CD4-positive, alpha-beta T cell treated with Interleukin-12 subunit alpha and Interleukin-12 subunit beta, for 1 hour (primary cell): ENCODE data around the gene CNTN1.
"Not testable (repeated sequence)": the region's sequence is repeated elsewhere in the genome, so short reads cannot be mapped to it uniquely, and the experiment has no call there.

ENCODE experiments used
- DNase-seq: peaks from one replicate; pipeline ENCODE4 v3.0.0-alpha.2; 2020

The CNTN1 gene

GRCh38 chr12:40711121-40711520 is 18.9 kb downstream of the CNTN1 start:
- DNase-seq, result no peak

- no peak for DNase-seq
These were observed 22.4 kb downstream of the CNTN1 start for GRCh38 chr12:40714636-40715035.

- no peak for DNase-seq
These were observed 23.8 kb downstream of the CNTN1 start for GRCh38 chr12:40716037-40716436.

GRCh38 chr12:40717576-40717975 is 25.3 kb downstream of the CNTN1 start:
- DNase-seq, result no peak

GRCh38 chr12:40718878-40719372 is 26.7 kb downstream of the CNTN1 start:
- DNase-seq, result no peak

- no peak for DNase-seq
These were observed 30.8 kb downstream of the CNTN1 start for GRCh38 chr12:40723001-40723400.

GRCh38 chr12:40726366-40726765 is 34.1 kb downstream of the CNTN1 start:
- no peak for DNase-seq

GRCh38 chr12:40727774-40728483 is 35.7 kb downstream of the CNTN1 start:
- no peak for DNase-seq

GRCh38 chr12:40730281-40730680 is 38.0 kb downstream of the CNTN1 start:
- DNase-seq, result no peak

- no peak for DNase-seq
These were observed 41.6 kb downstream of the CNTN1 start for GRCh38 chr12:40733871-40734270.

- DNase-seq, result no peak
These were observed 42.0 kb downstream of the CNTN1 start for GRCh38 chr12:40734276-40734675.

- no peak for DNase-seq
These were observed 43.5 kb downstream of the CNTN1 start for GRCh38 chr12:40735551-40736230.

- DNase-seq, result not testable (repeated sequence)
These were observed 45.2 kb downstream of the CNTN1 start for GRCh38 chr12:40737416-40737815.

- DNase-seq, result no peak
These were observed 46.6 kb downstream of the CNTN1 start for GRCh38 chr12:40738856-40739255.

- DNase-seq, result no peak
These were observed 49.8 kb downstream of the CNTN1 start for GRCh38 chr12:40742041-40742440.

- DNase-seq, result no peak
These were observed 53.1 kb downstream of the CNTN1 start for GRCh38 chr12:40745386-40745785.

- DNase-seq, result no peak
These were observed 57.6 kb downstream of the CNTN1 start for GRCh38 chr12:40749863-40750262.

- DNase-seq, result no peak
These were observed 59.8 kb downstream of the CNTN1 start for GRCh38 chr12:40752011-40752410.

- no peak for DNase-seq
These were observed 68.6 kb downstream of the CNTN1 start for GRCh38 chr12:40760821-40761220.

- no peak for DNase-seq
These were observed 69.8 kb downstream of the CNTN1 start for GRCh38 chr12:40762072-40762471.

GRCh38 chr12:40768125-40768864 is 76.1 kb downstream of the CNTN1 start:
- DNase-seq, result no peak

- no peak for DNase-seq
These were observed 77.6 kb downstream of the CNTN1 start for GRCh38 chr12:40769846-40770245.

GRCh38 chr12:40770781-40771180 is 78.5 kb downstream of the CNTN1 start:
- no peak for DNase-seq

- DNase-seq, result no peak
These were observed 83.4 kb downstream of the CNTN1 start for GRCh38 chr12:40775661-40776060.
